Glutamatergic neuron (in vitro differentiated cells): ENCODE results near the gene MTG1. TPM values are rescaled to one million over a fixed set of nuclear protein-coding genes. Genes with fewer than 3 reads are reported as not detected.
"Not testable (repeated sequence)": the region's sequence is repeated elsewhere in the genome, so short reads cannot be mapped to it uniquely, and the experiment has no call there.

Experiments
- DNase-seq: peaks from one replicate; pipeline ENCODE4 v3.0.0; 2022
- H3K27ac Mint-ChIP-seq: one replicate; pipeline ENCODE4 v1.8.0; 2020; ENCODE audit warnings: mild to moderate bottlenecking, mixed read lengths, inconsistent platforms; ENCODE audit not compliant: unreplicated experiment
- H3K27me3 Mint-ChIP-seq: one replicate; pipeline ENCODE4 v1.8.0; 2020; ENCODE audit warnings: mild to moderate bottlenecking, moderate library complexity, mixed read lengths, inconsistent platforms; ENCODE audit not compliant: unreplicated experiment
- H3K36me3 Mint-ChIP-seq: one replicate; pipeline ENCODE4 v1.8.0; 2020; ENCODE audit warnings: mild to moderate bottlenecking, mixed read lengths, inconsistent platforms; ENCODE audit not compliant: unreplicated experiment
- H3K4me1 Mint-ChIP-seq: one replicate; pipeline ENCODE4 v1.8.0; 2020; ENCODE audit warnings: mild to moderate bottlenecking, low read depth, mixed read lengths, inconsistent platforms; ENCODE audit not compliant: unreplicated experiment
- H3K4me3 Mint-ChIP-seq: one replicate; pipeline ENCODE4 v1.8.0; 2020; ENCODE audit warnings: mild to moderate bottlenecking, mixed read lengths, inconsistent platforms; ENCODE audit not compliant: unreplicated experiment
- H3K9me3 Mint-ChIP-seq: one replicate; pipeline ENCODE4 v1.8.0; 2020; ENCODE audit warnings: mild to moderate bottlenecking, moderate library complexity, mixed read lengths, inconsistent platforms; ENCODE audit not compliant: unreplicated experiment
- total RNA-seq: library from RNA; stranded (reverse); fragmentation: NEBNext Ultra II Directional; extraction: Animal tissue kit (Norgen Biotek cat#: 25700); gene quantifications from one replicate; pipeline ENCODE4 v1.2.1, GENCODE V29; 2021; ENCODE audit not compliant: unreplicated experiment
- TF ChIP-seq, protein P1 (sequence below): fragments of 200-600 bp; sonication (generic); IDR thresholded peaks from one replicate; pipeline ENCODE4 v1.5.0; 2021; ENCODE audit not compliant: partially characterized antibody, unreplicated experiment

The MTG1 gene
- total RNA-seq, 1 donor from 2014 or later: 76.4 TPM

DNA sequence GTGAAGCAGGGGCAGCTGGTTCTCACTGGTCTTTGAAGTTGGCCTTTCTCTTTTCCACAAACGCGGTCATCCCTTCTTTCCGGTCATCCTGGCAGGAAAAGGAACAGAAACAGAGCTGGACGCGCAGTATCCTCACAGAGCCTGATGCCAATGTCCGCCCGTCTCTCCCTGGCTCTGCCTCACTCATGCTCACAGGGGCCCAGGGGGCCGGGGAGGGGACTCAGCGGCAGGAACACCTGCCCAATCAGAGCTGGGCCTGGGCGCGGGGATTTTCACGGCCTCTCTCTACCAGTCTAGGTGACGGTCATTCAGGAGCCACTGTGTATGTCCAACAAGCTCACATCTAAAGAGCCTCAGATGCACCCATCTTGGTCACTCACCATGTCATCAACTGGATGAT, 31.1 kb upstream of the MTG1 start:
- Mint-ChIP-seq H3K4me3 (no peak overlapping the region), H3K4me1 (no peaks in the 10 kb centered on the region), H3K9me3 (peaks cover 7% of the 10 kb centered on the region), H3K27me3 (peaks cover 3% of the 10 kb centered on the region), H3K27ac (no peak overlapping the region), H3K36me3 (peaks cover 15% of the 10 kb centered on the region)
- no peak for DNase-seq
- TF ChIP-seq, protein P1, sequence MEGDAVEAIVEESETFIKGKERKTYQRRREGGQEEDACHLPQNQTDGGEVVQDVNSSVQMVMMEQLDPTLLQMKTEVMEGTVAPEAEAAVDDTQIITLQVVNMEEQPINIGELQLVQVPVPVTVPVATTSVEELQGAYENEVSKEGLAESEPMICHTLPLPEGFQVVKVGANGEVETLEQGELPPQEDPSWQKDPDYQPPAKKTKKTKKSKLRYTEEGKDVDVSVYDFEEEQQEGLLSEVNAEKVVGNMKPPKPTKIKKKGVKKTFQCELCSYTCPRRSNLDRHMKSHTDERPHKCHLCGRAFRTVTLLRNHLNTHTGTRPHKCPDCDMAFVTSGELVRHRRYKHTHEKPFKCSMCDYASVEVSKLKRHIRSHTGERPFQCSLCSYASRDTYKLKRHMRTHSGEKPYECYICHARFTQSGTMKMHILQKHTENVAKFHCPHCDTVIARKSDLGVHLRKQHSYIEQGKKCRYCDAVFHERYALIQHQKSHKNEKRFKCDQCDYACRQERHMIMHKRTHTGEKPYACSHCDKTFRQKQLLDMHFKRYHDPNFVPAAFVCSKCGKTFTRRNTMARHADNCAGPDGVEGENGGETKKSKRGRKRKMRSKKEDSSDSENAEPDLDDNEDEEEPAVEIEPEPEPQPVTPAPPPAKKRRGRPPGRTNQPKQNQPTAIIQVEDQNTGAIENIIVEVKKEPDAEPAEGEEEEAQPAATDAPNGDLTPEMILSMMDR: no peak

DNA sequence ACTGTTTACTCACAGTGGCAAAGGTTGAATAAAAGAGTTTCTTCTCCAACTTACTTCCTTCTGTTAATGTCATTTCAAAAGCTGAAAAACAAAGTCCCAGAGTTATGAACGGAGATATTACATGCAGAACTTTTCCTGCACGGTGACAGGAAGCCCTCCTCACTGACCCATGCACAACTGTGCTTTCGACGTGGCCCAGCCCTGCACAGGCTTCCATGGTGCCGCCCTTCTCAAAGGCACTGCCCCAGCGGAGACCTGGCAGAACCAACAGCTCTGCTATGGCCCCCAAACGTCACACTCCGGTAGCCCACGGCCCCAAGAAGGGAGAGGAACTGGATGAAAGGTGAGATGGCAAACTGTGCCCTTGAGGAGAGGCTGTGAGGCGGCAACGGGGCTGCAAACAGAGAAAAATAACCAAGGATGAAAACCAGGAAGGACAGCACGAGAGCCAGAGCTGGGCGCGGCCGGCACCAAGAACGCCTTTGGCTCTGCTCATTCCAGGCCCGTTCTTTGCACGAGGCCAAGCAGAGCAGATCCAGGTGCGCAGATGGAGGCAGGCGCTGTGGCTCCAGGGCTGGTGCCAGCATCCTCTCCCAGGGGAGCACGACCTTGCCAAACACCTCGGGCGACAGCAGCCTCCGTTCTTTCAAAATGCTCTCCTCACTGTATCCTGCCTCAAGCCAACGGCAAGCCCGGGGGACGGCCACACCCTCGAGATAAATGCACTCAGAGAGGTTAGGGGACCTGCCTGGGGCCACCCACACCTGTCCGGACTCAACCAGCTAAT, 29.1 kb upstream of the MTG1 start:
- H3K27ac Mint-ChIP-seq: no peak overlapping the region
- H3K27me3 Mint-ChIP-seq: peaks cover 3% of the 10 kb centered on the region
- no peaks in the 10 kb centered on the region for H3K4me1 Mint-ChIP-seq
- peaks cover 15% of the 10 kb centered on the region for H3K36me3 Mint-ChIP-seq
- no peak for DNase-seq
- H3K4me3 Mint-ChIP-seq: no peak overlapping the region
- TF ChIP-seq, protein P1: no peak
- H3K9me3 Mint-ChIP-seq: peaks cover 7% of the 10 kb centered on the region

DNA sequence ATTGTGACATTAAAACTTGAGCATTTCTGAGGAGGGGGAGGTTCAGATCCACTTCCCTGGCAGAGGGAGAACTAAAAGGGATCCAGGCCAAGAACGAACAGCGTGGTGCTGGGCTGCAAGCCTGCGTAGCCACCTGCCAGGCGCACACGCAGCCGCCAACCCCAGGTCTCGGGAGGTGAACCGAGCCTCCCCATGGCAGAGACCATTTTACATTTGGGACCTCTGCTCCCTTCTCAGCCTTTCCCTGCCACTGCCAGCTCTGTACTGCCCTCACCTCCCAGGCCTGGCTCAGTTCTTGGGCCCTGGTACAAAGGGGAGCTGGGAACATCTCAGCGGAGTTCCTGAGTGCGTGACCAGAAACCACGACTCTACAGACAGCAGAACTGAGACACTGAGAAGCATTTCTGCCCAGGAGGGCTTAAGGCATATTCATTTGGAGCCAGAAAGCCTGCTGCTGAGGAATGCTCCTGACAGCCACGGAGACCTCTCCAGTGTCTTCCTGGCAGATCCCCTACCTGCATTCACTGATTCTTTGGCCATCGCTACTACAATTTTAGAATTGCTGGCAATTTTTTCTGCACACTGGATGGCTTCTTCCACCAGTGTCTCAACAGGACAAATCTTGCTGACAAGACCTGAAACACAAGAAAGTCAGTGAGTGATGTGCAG, 28.4 kb upstream of the MTG1 start:
- H3K4me1 Mint-ChIP-seq: no peaks in the 10 kb centered on the region
- H3K9me3 Mint-ChIP-seq: peaks cover 5% of the 10 kb centered on the region
- H3K36me3 Mint-ChIP-seq: peaks cover 15% of the 10 kb centered on the region
- no peak for DNase-seq
- peaks cover 3% of the 10 kb centered on the region for H3K27me3 Mint-ChIP-seq
- H3K4me3 Mint-ChIP-seq: no peak overlapping the region
- TF ChIP-seq, protein P1: no peak
- no peak overlapping the region for H3K27ac Mint-ChIP-seq

DNA sequence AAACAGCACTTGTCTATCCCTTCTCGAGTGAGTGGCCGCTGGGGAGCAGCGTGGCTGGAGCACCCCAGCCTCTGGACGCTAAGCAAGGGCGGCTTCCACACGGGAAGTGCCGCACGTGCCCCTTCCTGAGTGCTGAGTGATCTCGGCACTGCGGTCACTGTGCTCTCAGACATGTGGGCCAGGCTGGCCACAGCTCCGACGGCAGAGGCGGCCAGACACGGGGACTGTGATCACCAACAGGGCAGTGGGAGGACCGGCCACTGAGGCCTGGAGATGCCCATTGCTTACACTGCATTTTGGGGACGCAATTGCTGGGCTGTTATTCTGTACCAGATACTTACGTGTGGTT, 27.9 kb upstream of the MTG1 start:
- peaks cover 5% of the 10 kb centered on the region for H3K9me3 Mint-ChIP-seq
- no peak overlapping the region for H3K4me3 Mint-ChIP-seq
- H3K27me3 Mint-ChIP-seq: peaks cover 3% of the 10 kb centered on the region
- peaks cover 15% of the 10 kb centered on the region for H3K36me3 Mint-ChIP-seq
- H3K4me1 Mint-ChIP-seq: no peaks in the 10 kb centered on the region
- H3K27ac Mint-ChIP-seq: no peak overlapping the region
- TF ChIP-seq, protein P1: no peak
- no peak for DNase-seq

DNA sequence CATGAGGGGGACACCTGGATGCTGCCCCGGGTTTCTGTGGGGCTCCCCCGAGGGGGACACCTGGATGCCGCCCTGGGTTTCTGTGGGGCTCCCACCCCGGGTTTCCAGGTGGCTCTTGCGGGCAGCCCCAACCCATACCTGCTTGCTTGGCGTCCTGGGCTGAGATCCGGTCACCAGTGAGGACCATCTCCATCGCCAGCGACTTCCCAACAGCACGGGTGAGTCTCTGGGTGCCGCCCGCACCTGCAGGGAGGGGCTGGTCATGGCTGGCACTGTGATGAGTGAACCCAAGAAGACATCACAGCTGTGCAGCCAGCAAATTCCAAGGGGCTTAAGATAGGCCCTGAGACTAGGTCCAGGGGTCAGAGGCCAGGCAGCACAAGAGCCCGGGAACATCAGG, 27.2 kb upstream of the MTG1 start:
- no peak overlapping the region for H3K27ac Mint-ChIP-seq
- H3K36me3 Mint-ChIP-seq: peaks cover 10% of the 10 kb centered on the region
- H3K4me3 Mint-ChIP-seq: no peak overlapping the region
- TF ChIP-seq, protein P1: no peak
- DNase-seq: no peak
- H3K9me3 Mint-ChIP-seq: peaks cover 5% of the 10 kb centered on the region
- H3K4me1 Mint-ChIP-seq: no peaks in the 10 kb centered on the region
- H3K27me3 Mint-ChIP-seq: peaks cover 3% of the 10 kb centered on the region

DNA sequence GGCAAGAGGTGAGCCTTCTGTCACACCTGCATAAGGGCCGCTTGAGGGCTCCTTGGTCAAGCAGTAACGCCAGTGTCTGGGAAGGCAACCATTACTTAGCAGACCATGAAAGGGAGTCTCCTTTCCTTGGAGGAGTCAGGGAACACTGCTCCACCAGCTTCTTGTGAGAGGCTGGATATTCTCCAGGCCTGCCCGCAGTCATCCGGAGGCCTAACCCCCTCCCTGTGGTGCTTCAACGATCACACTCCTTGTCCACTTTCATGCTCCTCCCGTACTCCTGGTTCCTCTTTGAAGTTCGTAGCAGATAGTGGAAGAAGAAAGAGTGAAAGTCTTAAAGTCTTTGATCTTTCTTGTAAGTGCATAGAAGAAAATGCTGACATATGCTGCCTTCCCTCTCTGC, 26.5 kb upstream of the MTG1 start:
- H3K27me3 Mint-ChIP-seq, DNase-seq, H3K27ac Mint-ChIP-seq, H3K36me3 Mint-ChIP-seq, H3K9me3 Mint-ChIP-seq, H3K4me1 Mint-ChIP-seq, H3K4me3 Mint-ChIP-seq: not testable (repeated sequence)
